Activated naive CD8-positive, alpha-beta T cell treated with anti-CD3 and anti-CD28 coated beads, Interleukin-2, amount 10 ng/mL, durations not matched to agents 7 days and 5 days (primary cell): ENCODE measurements around the gene PAK6. TPM values are rescaled to one million over a fixed set of nuclear protein-coding genes. Genes with fewer than 3 reads are reported as not detected.

ENCODE experiments used
- ATAC-seq: fragments of 150-1000 bp; cut with Tn5 transposase; one replicate; pipeline ENCODE4 v1.10.0; 2021; ENCODE audit warnings: low read depth, moderate library complexity
- POLR2A ChIA-PET: fragments of 350-600 bp; sonication (Branson Sonifier 250); formaldehyde crosslinking; loops from one replicate; lab custom pipeline; 2021; ENCODE audit warnings: antibody characterized with exemption; lab: Charles Lee
- DNase-seq: peaks from one replicate; pipeline ENCODE4 v3.0.0; 2021
- H3K27ac Mint-ChIP-seq: one replicate; pipeline ENCODE4 v1.8.0; 2022; ENCODE audit warnings: mild to moderate bottlenecking, mixed read lengths
- H3K27me3 Mint-ChIP-seq: one replicate; pipeline ENCODE4 v1.8.0; 2022; ENCODE audit warnings: mild to moderate bottlenecking, moderate library complexity, mixed read lengths
- H3K36me3 Mint-ChIP-seq: one replicate; pipeline ENCODE4 v1.8.0; 2021; ENCODE audit warnings: mild to moderate bottlenecking, mixed read lengths
- H3K4me1 Mint-ChIP-seq: one replicate; pipeline ENCODE4 v1.8.0; 2021; ENCODE audit warnings: mixed read lengths
- H3K4me3 Mint-ChIP-seq: one replicate; pipeline ENCODE4 v1.8.0; 2022; ENCODE audit warnings: mild to moderate bottlenecking, moderate library complexity, mixed read lengths
- H3K9me3 Mint-ChIP-seq: one replicate; pipeline ENCODE4 v1.8.0; 2021; ENCODE audit warnings: mixed read lengths
- total RNA-seq, 2 experiments: library from RNA; stranded (reverse); gene quantifications; one replicate each; pipeline ENCODE4 v1.2.3, GENCODE V29; 2021

Gene PAK6
- total RNA-seq, 2 experiments from 2014 or later: 0.91 to 1.3 TPM

GRCh38 chr15:40233727-40234577 lies 4.9 kb upstream of the PAK6 start:
- DNase-seq (no peak), ATAC-seq (no peak)
- Mint-ChIP-seq H3K36me3 (peaks cover 5% of the 10 kb centered on the region), H3K27me3 (peaks cover 11% of the 10 kb centered on the region), H3K27ac (no peak overlapping the region), H3K9me3 (no peaks in the 10 kb centered on the region), H3K4me1 (peaks cover 4% of the 10 kb centered on the region), H3K4me3 (no peak overlapping the region)
- POLR2A ChIA-PET: no interaction called here

- no peaks in the 10 kb centered on the region for H3K9me3 Mint-ChIP-seq
- peaks cover 3% of the 10 kb centered on the region for H3K36me3 Mint-ChIP-seq
- DNase-seq: no peak
These were observed 4.1 kb upstream of the PAK6 start for GRCh38 chr15:40234783-40235182.

GRCh38 chr15:40235201-40235885 lies 3.5 kb upstream of the PAK6 start:
- Mint-ChIP-seq H3K27me3 (peaks cover 20% of the 10 kb centered on the region), H3K27ac (no peak overlapping the region), H3K9me3 (no peaks in the 10 kb centered on the region), H3K4me1 (peaks cover 7% of the 10 kb centered on the region), H3K4me3 (no peak overlapping the region), H3K36me3 (peaks cover 1% of the 10 kb centered on the region)
- DNase-seq: no peak
- POLR2A ChIA-PET: no interaction called here
- no peak for ATAC-seq

More at GRCh38 chr15:40234783-40235182, 4.1 kb upstream of the PAK6 start:
- Mint-ChIP-seq H3K27ac (no peak overlapping the region), H3K4me1 (peaks cover 7% of the 10 kb centered on the region), H3K4me3 (no peak overlapping the region), H3K27me3 (peaks cover 17% of the 10 kb centered on the region)
- POLR2A ChIA-PET: no interaction called here
- ATAC-seq: no peak

GRCh38 chr15:40239404-40239692 lies 485 bp downstream of the PAK6 start:
- Mint-ChIP-seq H3K4me3 (no peak overlapping the region), H3K27ac (no peak overlapping the region), H3K9me3 (no peaks in the 10 kb centered on the region), H3K27me3 (peaks cover 20% of the 10 kb centered on the region), H3K4me1 (peaks cover 12% of the 10 kb centered on the region), H3K36me3 (no peaks in the 10 kb centered on the region)
- DNase-seq: no peak
- no peak for ATAC-seq
- POLR2A ChIA-PET: interaction anchor here (1.5 kb wide), 1 partner anchor 22 kb away, joined by 3 read pairs; no protein-coding TSS in a partner anchor

GRCh38 chr15:40239693-40240618 lies 1.1 kb downstream of the PAK6 start:
- Mint-ChIP-seq H3K27ac (no peak overlapping the region), H3K4me3 (no peak overlapping the region), H3K4me1 (peaks cover 8% of the 10 kb centered on the region), H3K27me3 (peaks cover 20% of the 10 kb centered on the region), H3K9me3 (no peaks in the 10 kb centered on the region), H3K36me3 (no peaks in the 10 kb centered on the region)
- POLR2A ChIA-PET: interaction anchor here (0.9 to 1.5 kb wide), 2 partner anchors 22 to 134 kb away, joined by 3 read pairs; no protein-coding TSS in a partner anchor
- ATAC-seq (no peak), DNase-seq (no peak)

- Mint-ChIP-seq H3K27ac (no peak overlapping the region), H3K27me3 (peaks cover 20% of the 10 kb centered on the region), H3K36me3 (no peaks in the 10 kb centered on the region), H3K4me3 (no peak overlapping the region), H3K9me3 (no peaks in the 10 kb centered on the region), H3K4me1 (peaks cover 7% of the 10 kb centered on the region)
- POLR2A ChIA-PET: interaction anchor here (0.9 kb wide), 1 partner anchor 135 kb away, joined by 3 read pairs; no protein-coding TSS in a partner anchor
- ATAC-seq (no peak), DNase-seq (no peak)
These were observed 1.9 kb downstream of the PAK6 start for GRCh38 chr15:40240619-40241221.

GRCh38 chr15:40241269-40242212 lies 2.7 kb downstream of the PAK6 start:
- POLR2A ChIA-PET: interaction anchor here (0.9 kb wide), 1 partner anchor 136 kb away, joined by 3 read pairs; no protein-coding TSS in a partner anchor
- H3K36me3 Mint-ChIP-seq: no peaks in the 10 kb centered on the region
- peaks cover 7% of the 10 kb centered on the region for H3K4me1 Mint-ChIP-seq
- ATAC-seq (no peak), DNase-seq (no peak)
- no peak overlapping the region for H3K27ac Mint-ChIP-seq
- no peak overlapping the region for H3K4me3 Mint-ChIP-seq
- peaks cover 20% of the 10 kb centered on the region for H3K27me3 Mint-ChIP-seq
- H3K9me3 Mint-ChIP-seq: no peaks in the 10 kb centered on the region

- POLR2A ChIA-PET: no interaction called here
- Mint-ChIP-seq H3K27me3 (peaks cover 20% of the 10 kb centered on the region), H3K4me3 (no peak overlapping the region), H3K36me3 (no peaks in the 10 kb centered on the region), H3K9me3 (no peaks in the 10 kb centered on the region), H3K27ac (no peak overlapping the region), H3K4me1 (peaks cover 7% of the 10 kb centered on the region)
- DNase-seq (no peak), ATAC-seq (no peak)
These were observed 3.3 kb downstream of the PAK6 start for GRCh38 chr15:40242213-40242599.

- Mint-ChIP-seq H3K27me3 (peaks cover 20% of the 10 kb centered on the region), H3K9me3 (no peaks in the 10 kb centered on the region), H3K4me1 (peaks cover 7% of the 10 kb centered on the region), H3K27ac (no peak overlapping the region), H3K4me3 (no peak overlapping the region), H3K36me3 (no peaks in the 10 kb centered on the region)
- ATAC-seq (no peak), DNase-seq (no peak)
- POLR2A ChIA-PET: no interaction called here
These were observed 3.7 kb downstream of the PAK6 start for GRCh38 chr15:40242601-40243000.

- no peak overlapping the region for H3K27ac Mint-ChIP-seq
- ATAC-seq: no peak
These were observed 4.4 kb downstream of the PAK6 start for GRCh38 chr15:40243126-40243810.

GRCh38 chr15:40244961-40245523 lies 6.2 kb downstream of the PAK6 start:
- Mint-ChIP-seq H3K9me3 (no peaks in the 10 kb centered on the region), H3K4me1 (peaks cover 5% of the 10 kb centered on the region), H3K4me3 (no peak overlapping the region), H3K27me3 (peaks cover 3% of the 10 kb centered on the region), H3K27ac (no peak overlapping the region), H3K36me3 (no peaks in the 10 kb centered on the region)
- ATAC-seq (no peak), DNase-seq (peak; percentile 22)
- POLR2A ChIA-PET: no interaction called here

More at GRCh38 chr15:40243126-40243810, 4.4 kb downstream of the PAK6 start:
- H3K4me1 Mint-ChIP-seq: peaks cover 7% of the 10 kb centered on the region
- POLR2A ChIA-PET: no interaction called here
- H3K36me3 Mint-ChIP-seq: no peaks in the 10 kb centered on the region
- H3K27me3 Mint-ChIP-seq: peaks cover 16% of the 10 kb centered on the region
- no peak overlapping the region for H3K4me3 Mint-ChIP-seq
- no peaks in the 10 kb centered on the region for H3K9me3 Mint-ChIP-seq
- DNase-seq: no peak
